Omental fat pad (tissue), 4 donors: ENCODE data around the gene PLOD1. TPM values are rescaled to one million over a fixed set of nuclear protein-coding genes. Genes with fewer than 3 reads are reported as not detected.

Source experiments
- ATAC-seq: fragments of 150-250 bp; one replicate; pipeline ENCODE4 v1.9.1; 2016; ENCODE audit warnings: mild to moderate bottlenecking, moderate library complexity; ENCODE audit not compliant: low FRiP score
- DNase-seq: peaks from one replicate; pipeline ENCODE4 v3.0.0-alpha.2; 2019; ENCODE audit warnings: low spot score
- total RNA-seq, 4 donors: library from RNA; depleted of rRNA; stranded (reverse); fragments of >200 nt; gene quantifications; one replicate each; pipeline ENCODE4 v1.1.0, GENCODE V29; 2016
- TF ChIP-seq, protein P1 (sequence below), 3 donors: fragments of 450-650 bp; IDR thresholded peaks; one replicate each; pipeline ENCODE4 v1.5.1; 2016 to 2017; ENCODE audit warnings: antibody characterized with exemption in 3 of 3, mild to moderate bottlenecking in 3 of 3, moderate library complexity in 2 of 3

The PLOD1 gene
- total RNA-seq, 4 donors from 2014 or later, result 60.8 to 142 (median 69.0) TPM

DNA sequence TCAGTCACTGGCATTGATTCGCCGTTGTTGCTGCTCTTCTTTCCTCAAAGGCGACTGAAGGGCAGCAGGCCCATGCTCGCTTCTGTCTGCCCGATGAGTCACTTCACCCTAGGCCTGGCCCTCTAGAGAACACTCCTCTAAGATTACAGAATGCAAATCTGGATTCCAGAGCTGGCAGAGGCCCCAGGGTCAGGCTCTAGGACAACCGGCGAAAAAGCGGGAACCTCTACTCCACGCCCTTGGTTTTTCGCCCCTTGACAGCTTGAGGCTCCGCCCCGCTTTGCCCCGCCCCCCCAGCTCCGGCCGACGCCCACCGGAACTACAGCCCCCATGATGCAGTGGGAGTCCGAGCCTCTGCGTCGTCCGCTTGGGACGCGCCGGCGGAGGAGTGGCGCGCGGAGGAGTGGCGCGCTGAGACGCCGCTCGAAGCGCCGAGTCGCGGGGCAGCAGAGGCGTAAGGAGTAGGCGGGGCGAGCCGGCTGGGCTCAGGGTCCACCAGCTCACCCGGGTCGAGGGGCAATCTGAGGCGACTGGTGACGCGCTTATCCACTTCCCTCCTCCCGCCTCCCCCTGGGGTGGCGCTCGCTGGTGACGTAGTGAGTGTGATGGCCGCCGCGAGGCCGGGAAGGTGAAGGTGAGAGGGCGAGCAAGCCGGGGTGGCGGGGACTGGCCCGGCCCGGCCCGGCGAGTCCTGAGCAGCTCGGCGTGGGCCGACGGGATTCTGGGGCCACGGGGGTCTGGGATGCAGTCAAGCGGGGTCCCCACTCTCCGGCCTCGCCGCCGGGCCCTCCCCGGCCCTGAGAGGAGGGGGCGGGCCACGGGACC, 45.5 kb downstream of the PLOD1 start, which contains the start of gene MFN2:
TSS of gene MFN2 (plus strand) at position 594 of the 825 bp plus-strand sequence. CDS start 8,725 bp downstream, outside the sequence.
- TF ChIP-seq, protein P1, sequence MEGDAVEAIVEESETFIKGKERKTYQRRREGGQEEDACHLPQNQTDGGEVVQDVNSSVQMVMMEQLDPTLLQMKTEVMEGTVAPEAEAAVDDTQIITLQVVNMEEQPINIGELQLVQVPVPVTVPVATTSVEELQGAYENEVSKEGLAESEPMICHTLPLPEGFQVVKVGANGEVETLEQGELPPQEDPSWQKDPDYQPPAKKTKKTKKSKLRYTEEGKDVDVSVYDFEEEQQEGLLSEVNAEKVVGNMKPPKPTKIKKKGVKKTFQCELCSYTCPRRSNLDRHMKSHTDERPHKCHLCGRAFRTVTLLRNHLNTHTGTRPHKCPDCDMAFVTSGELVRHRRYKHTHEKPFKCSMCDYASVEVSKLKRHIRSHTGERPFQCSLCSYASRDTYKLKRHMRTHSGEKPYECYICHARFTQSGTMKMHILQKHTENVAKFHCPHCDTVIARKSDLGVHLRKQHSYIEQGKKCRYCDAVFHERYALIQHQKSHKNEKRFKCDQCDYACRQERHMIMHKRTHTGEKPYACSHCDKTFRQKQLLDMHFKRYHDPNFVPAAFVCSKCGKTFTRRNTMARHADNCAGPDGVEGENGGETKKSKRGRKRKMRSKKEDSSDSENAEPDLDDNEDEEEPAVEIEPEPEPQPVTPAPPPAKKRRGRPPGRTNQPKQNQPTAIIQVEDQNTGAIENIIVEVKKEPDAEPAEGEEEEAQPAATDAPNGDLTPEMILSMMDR (IDR thresholded peaks at IDR 0.05), result no peak
- DNase-seq (peak; percentile 87), ATAC-seq (peak; percentile 97)

DNA sequence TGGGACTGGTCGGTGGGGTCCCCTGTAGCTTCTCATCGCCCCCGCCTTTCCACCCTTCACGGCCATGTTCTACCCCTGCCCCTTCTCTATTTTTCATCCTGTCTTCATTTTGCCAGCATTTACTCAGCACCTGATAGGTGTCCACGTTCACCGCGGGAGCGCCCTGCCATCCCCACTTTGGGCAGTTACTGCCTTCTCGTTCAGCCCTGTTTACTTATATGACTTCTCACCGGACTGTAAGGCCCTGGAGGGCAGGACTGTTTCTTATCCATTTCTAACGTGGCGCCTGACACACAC, 46.1 kb downstream of the PLOD1 start:
- DNase-seq (no peak), ATAC-seq (no peak)
- TF ChIP-seq, protein P1 (IDR thresholded peaks at IDR 0.05), result no peak

DNA sequence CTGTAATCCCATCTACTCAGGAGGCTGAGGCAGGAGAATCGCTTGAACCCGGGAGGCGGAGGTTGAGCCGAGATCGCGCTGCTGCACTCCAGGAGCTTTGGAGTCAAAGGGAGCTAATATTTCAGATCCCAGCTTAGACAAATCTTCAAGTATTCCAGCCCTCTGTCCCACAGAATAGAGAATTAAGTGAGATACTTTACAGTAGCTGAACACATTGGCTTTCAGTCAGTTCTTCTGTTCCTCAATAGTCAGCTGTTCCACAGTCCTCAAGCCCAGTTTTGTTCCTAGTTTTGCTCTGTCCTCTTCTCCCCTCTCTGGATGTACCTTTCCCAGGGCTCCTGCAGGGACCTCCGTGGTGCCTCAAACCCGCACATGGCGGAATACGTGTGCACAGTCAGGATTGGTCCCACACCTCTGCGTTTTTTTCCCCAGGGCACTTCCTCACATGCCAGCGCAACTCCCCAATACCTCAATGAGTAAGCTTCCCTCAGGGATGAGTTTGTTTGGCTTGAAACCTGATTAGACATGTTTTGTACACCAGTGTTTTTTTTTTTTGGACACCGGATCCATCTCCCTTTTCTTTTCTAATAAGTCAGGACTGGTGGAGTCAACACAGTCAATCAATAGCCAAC, 47.0 kb downstream of the PLOD1 start:
- ATAC-seq (no peak), DNase-seq (no peak)
- TF ChIP-seq, protein P1 (IDR thresholded peaks at IDR 0.05), result no peak

DNA sequence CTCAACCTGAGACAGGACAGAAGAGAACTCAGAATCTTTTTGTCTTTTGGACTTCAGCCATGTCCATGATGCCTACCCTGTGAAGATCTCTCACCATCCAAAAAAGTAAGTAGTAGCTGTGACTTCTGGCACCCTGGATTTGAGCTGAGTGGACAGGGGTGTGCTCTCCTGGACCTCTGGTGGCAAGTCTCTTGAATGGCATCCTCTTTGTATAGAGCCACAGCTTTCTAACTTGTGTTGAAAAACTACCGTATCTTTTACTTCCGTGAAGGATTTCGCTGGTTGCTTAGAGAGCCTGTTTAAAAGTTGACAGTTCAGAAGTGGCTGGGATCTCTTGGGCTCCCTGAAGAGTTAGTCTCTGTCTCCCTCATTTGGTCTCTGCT, 47.5 kb downstream of the PLOD1 start:
- DNase-seq (no peak), ATAC-seq (no peak)
- TF ChIP-seq, protein P1 (IDR thresholded peaks at IDR 0.05), result no peak

DNA sequence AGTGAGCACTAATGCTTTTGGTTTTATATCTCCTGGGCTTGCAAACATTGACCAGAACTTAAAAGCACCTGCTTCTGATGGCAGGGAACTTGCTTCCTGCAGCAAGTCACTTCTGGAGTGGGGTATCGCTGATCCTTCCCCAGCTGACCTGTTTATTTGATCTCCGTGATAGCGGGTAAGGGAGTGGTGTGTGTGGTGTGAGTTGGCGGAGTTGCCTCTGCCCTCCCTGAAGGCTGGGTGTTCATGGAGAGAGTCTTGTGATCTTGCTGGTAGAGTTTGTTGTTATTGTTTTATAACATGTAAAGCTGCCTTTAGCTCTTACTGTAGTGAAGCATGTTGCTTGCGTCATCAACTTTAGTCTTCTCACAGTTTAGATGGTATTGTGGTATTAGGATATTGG, 49.6 kb downstream of the PLOD1 start:
- DNase-seq (no peak), ATAC-seq (no peak)
- TF ChIP-seq, protein P1 (IDR thresholded peaks at IDR 0.05), result no peak

DNA sequence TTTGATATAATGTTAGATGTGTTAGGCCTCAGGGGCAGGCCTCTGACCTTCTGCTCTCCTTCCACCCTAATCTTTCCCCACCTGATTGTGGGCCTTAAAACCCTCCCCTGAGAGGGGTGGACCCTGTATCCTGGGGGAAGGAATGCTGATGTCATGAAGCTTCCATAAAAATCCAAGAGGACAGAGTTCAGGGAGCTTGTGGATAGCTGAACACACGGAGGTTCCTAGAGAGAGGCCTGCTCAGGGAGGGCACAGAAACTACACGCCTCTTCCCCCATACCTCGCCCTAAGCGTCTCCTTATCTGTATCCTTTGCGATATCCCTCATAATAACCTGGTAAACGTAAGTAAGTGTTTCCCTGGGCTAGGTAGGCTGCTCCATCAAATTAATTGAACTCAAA, 50.1 kb downstream of the PLOD1 start:
- no peak for ATAC-seq
- no peak for DNase-seq
- TF ChIP-seq, protein P1 (IDR thresholded peaks at IDR 0.05), result no peak

DNA sequence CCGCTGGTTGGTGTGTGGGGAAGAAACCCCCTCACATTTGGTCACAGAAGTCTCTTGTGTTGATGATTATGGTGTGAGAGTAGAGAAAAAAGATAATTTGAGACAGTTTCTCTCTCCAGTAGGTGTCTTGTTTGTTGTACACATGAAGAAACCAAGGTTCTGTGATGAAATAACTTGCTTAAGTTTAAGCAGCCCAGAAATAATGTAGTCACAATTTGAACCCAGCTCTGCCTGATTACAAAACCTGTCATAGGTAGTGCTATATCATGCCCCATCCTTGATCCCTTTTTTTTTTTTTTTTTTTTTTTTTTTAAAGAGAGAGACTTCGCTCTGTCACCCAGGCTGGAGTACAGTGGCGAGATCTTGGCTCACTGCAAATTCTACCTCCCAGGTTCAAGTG, 50.7 kb downstream of the PLOD1 start:
- DNase-seq (no peak), ATAC-seq (no peak)
- TF ChIP-seq, protein P1 (IDR thresholded peaks at IDR 0.05), result no peak
